WTC11 (cell line): ENCODE results near the gene CCDC30. TPM values are rescaled to one million over a fixed set of nuclear protein-coding genes. Genes with fewer than 3 reads are reported as not detected.

ENCODE experiments used
- ATAC-seq: fragments of 200-7000 bp; cut with Tn5 transposase; 2 replicates; pipeline ENCODE4 v1.10.0; 2021; ENCODE audit warnings: mild to moderate bottlenecking, moderate library complexity
- CTCF ChIA-PET: fragments of 300-600 bp; sonication (Branson Sonifier 250); formaldehyde crosslinking; loops from one replicate; lab custom pipeline; 2021; ENCODE audit warnings: antibody characterized with exemption; lab: Charles Lee
- POLR2A ChIA-PET: fragments of 350-600 bp; sonication (Branson Sonifier 250); formaldehyde crosslinking; loops from one replicate; lab custom pipeline; 2021; ENCODE audit warnings: antibody characterized with exemption; lab: Charles Lee
- DNase-seq: peaks from one replicate; pipeline ENCODE4 v3.0.0; 2021; ENCODE audit warnings: low spot score
- H3K27ac Mint-ChIP-seq: 2 replicates; pipeline ENCODE4 v1.8.0; 2021; ENCODE audit warnings: mixed read lengths
- H3K27me3 Mint-ChIP-seq: 2 replicates; pipeline ENCODE4 v1.8.0; 2021; ENCODE audit warnings: low read depth, mild to moderate bottlenecking, moderate library complexity, mixed read lengths
- H3K36me3 Mint-ChIP-seq: 2 replicates; pipeline ENCODE4 v1.8.0; 2021; ENCODE audit warnings: mixed read lengths
- H3K4me1 Mint-ChIP-seq: 2 replicates; pipeline ENCODE4 v1.8.0; 2022; ENCODE audit warnings: mixed read lengths
- H3K4me3 Mint-ChIP-seq: 2 replicates; pipeline ENCODE4 v1.8.0; 2021; ENCODE audit warnings: mild to moderate bottlenecking, moderate library complexity, mixed read lengths
- H3K9me3 Mint-ChIP-seq: 2 replicates; pipeline ENCODE4 v1.8.0; 2021; ENCODE audit warnings: mixed read lengths
- ARID4B ChIP-seq: sonication (generic); formaldehyde crosslinking; IDR thresholded peaks from 2 replicates; pipeline ENCODE4 v1.8.0; 2023; ENCODE audit warnings: missing genetic modification reagents, mild to moderate bottlenecking, borderline replicate concordance
- CBFB ChIP-seq: sonication (generic); formaldehyde crosslinking; IDR thresholded peaks from 2 replicates; pipeline ENCODE4 v1.8.1; 2022; ENCODE audit warnings: mild to moderate bottlenecking, low read depth, missing genetic modification reagents
- CREM ChIP-seq: sonication (generic); formaldehyde crosslinking; IDR thresholded peaks from 2 replicates; pipeline ENCODE4 v1.8.1; 2022; ENCODE audit warnings: mild to moderate bottlenecking, missing genetic modification reagents, moderate library complexity
- EMX1 ChIP-seq: fragments of 250-450 bp; sonication (Bioruptor Pico); IDR thresholded peaks from 2 replicates; pipeline ENCODE4 v1.8.0; 2021; ENCODE audit warnings: mild to moderate bottlenecking
- ETV6 ChIP-seq: sonication (generic); formaldehyde crosslinking; IDR thresholded peaks from 2 replicates; pipeline ENCODE4 v1.8.1; 2022; ENCODE audit warnings: mild to moderate bottlenecking, missing genetic modification reagents
- FOXP4 ChIP-seq: sonication (generic); formaldehyde crosslinking; IDR thresholded peaks from 2 replicates; pipeline ENCODE4 v1.8.0; 2022; ENCODE audit warnings: mild to moderate bottlenecking, missing genetic modification reagents
- GTF2I ChIP-seq: fragments of 250-450 bp; sonication (Bioruptor Pico); conservative IDR thresholded peaks from 2 replicates; pipeline ENCODE4 v1.4.0; 2021; ENCODE audit warnings: mild to moderate bottlenecking
- MAX ChIP-seq: sonication (generic); formaldehyde crosslinking; IDR thresholded peaks from 2 replicates; pipeline ENCODE4 v1.8.0; 2022; ENCODE audit warnings: mild to moderate bottlenecking, missing genetic modification reagents
- NFYB ChIP-seq: sonication (generic); formaldehyde crosslinking; conservative IDR thresholded peaks from 2 replicates; pipeline ENCODE4 v1.8.0; 2022; ENCODE audit warnings: low read depth, missing genetic modification reagents
- RORB ChIP-seq: fragments of 250-450 bp; sonication (Bioruptor Pico); IDR thresholded peaks from 2 replicates; pipeline ENCODE4 v1.9.0; 2021; ENCODE audit warnings: mild to moderate bottlenecking
- SMAD3 ChIP-seq: sonication (generic); formaldehyde crosslinking; IDR thresholded peaks from 2 replicates; pipeline ENCODE4 v1.8.0; 2022; ENCODE audit warnings: missing genetic modification reagents, mild to moderate bottlenecking, borderline replicate concordance
- SOX15 ChIP-seq: fragments of 250-450 bp; sonication (Bioruptor Pico); IDR thresholded peaks from 2 replicates; pipeline ENCODE4 v1.9.0; 2021; ENCODE audit warnings: mild to moderate bottlenecking
- TEAD4 ChIP-seq: sonication (generic); formaldehyde crosslinking; IDR thresholded peaks from 2 replicates; pipeline ENCODE4 v1.8.0; 2022; ENCODE audit warnings: mild to moderate bottlenecking, missing genetic modification reagents
- TP53 ChIP-seq: sonication (generic); formaldehyde crosslinking; IDR thresholded peaks from 2 replicates; pipeline ENCODE4 v1.8.1; 2023; ENCODE audit warnings: mild to moderate bottlenecking, missing genetic modification reagents
- ZBTB43 ChIP-seq: sonication (generic); formaldehyde crosslinking; IDR thresholded peaks from 2 replicates; pipeline ENCODE4 v1.8.1; 2023; ENCODE audit warnings: mild to moderate bottlenecking, missing genetic modification reagents
- ZNF281 ChIP-seq: sonication (generic); formaldehyde crosslinking; IDR thresholded peaks from 2 replicates; pipeline ENCODE4 v1.8.0; 2023; ENCODE audit warnings: mild to moderate bottlenecking, missing genetic modification reagents
- ZNF512 ChIP-seq: sonication (generic); formaldehyde crosslinking; IDR thresholded peaks from 2 replicates; pipeline ENCODE4 v1.8.1; 2022; ENCODE audit warnings: missing genetic modification reagents, borderline replicate concordance
- total RNA-seq: library from RNA; stranded (reverse); gene quantifications from 3 replicates; pipeline ENCODE4 v1.2.3, GENCODE V29; 2021
- TF ChIP-seq, protein P1 (sequence below): fragments of 250-450 bp; sonication (Bioruptor Pico); IDR thresholded peaks from 2 replicates; pipeline ENCODE4 v1.9.0; 2021; ENCODE audit warnings: mild to moderate bottlenecking
- TF ChIP-seq, protein P2 (sequence below): sonication (generic); formaldehyde crosslinking; IDR thresholded peaks from 2 replicates; pipeline ENCODE4 v1.8.1; 2023; ENCODE audit warnings: mild to moderate bottlenecking, missing genetic modification reagents

Gene CCDC30
- total RNA-seq, 1 experiment from 2014 or later, result 0.92 TPM

GRCh38 chr1:42531043-42531442, 68.0 kb downstream of the CCDC30 start:
- H3K27me3 Mint-ChIP-seq, result no peaks in the 10 kb centered on the region
- ChIA-PET CTCF (no interaction called here), POLR2A (no interaction called here)
- H3K27ac Mint-ChIP-seq, result no peak overlapping the region
- no peak overlapping the region for H3K4me3 Mint-ChIP-seq
- peaks cover 3% of the 10 kb centered on the region for H3K9me3 Mint-ChIP-seq
- TF ChIP-seq TP53 (CRISPR knock-in tag), result no peak
- no peak for TF ChIP-seq ZBTB43
- no peak for TF ChIP-seq CREM (CRISPR knock-in tag)
- TF ChIP-seq ARID4B, result no peak
- no peak for TF ChIP-seq CBFB (CRISPR knock-in tag)
- TF ChIP-seq FOXP4 (CRISPR knock-in tag), result no peak
- TF ChIP-seq, protein P1, sequence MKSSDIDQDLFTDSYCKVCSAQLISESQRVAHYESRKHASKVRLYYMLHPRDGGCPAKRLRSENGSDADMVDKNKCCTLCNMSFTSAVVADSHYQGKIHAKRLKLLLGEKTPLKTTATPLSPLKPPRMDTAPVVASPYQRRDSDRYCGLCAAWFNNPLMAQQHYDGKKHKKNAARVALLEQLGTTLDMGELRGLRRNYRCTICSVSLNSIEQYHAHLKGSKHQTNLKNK, result no peak
- no peak for TF ChIP-seq ETV6 (CRISPR knock-in tag)
- no peak for TF ChIP-seq ZNF512
- no peak for TF ChIP-seq NFYB (CRISPR knock-in tag)
- no peak for TF ChIP-seq SOX15 (CRISPR knock-in tag)
- TF ChIP-seq TEAD4, result no peak
- TF ChIP-seq RORB, result no peak
- no peak for TF ChIP-seq EMX1 (CRISPR knock-in tag)
- TF ChIP-seq SMAD3 (CRISPR knock-in tag), result no peak
- no peak for TF ChIP-seq GTF2I
- no peak for TF ChIP-seq MAX
- TF ChIP-seq, protein P2, sequence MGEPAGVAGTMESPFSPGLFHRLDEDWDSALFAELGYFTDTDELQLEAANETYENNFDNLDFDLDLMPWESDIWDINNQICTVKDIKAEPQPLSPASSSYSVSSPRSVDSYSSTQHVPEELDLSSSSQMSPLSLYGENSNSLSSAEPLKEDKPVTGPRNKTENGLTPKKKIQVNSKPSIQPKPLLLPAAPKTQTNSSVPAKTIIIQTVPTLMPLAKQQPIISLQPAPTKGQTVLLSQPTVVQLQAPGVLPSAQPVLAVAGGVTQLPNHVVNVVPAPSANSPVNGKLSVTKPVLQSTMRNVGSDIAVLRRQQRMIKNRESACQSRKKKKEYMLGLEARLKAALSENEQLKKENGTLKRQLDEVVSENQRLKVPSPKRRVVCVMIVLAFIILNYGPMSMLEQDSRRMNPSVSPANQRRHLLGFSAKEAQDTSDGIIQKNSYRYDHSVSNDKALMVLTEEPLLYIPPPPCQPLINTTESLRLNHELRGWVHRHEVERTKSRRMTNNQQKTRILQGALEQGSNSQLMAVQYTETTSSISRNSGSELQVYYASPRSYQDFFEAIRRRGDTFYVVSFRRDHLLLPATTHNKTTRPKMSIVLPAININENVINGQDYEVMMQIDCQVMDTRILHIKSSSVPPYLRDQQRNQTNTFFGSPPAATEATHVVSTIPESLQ (CRISPR knock-in tag), result no peak
- TF ChIP-seq ZNF281 (CRISPR knock-in tag), result no peak
- ATAC-seq (no peak), DNase-seq (no peak)
- H3K36me3 Mint-ChIP-seq, result peaks cover 3% of the 10 kb centered on the region
- peaks cover 8% of the 10 kb centered on the region for H3K4me1 Mint-ChIP-seq
